ENCODE data around the gene SPINT3.

The SPINT3 gene

GRCh38 chr20:45506398-45506797 lies 9.0 kb downstream of the SPINT3 start:
- Histone ChIP-seq H3K4me1 (ENCODE audit: control insufficient read depth, insufficient read depth, low read length, poor library complexity, severe bottlenecking) (no peaks in the 10 kb centered on the region), H3K27ac (ENCODE audit: insufficient read depth, low read length, poor library complexity, severe bottlenecking) (no peak overlapping the region)

GRCh38 chr20:45503403-45503802 lies 12.0 kb downstream of the SPINT3 start:
- Histone ChIP-seq H3K27me3 (replicated peaks; ENCODE audit: control insufficient read depth, insufficient read depth, low read length, poor library complexity, severe bottlenecking) (peaks cover 10% of the 10 kb centered on the region), H3K4me3 (ENCODE audit: insufficient read depth, low read depth, low read length, poor library complexity, severe bottlenecking) (no peak overlapping the region), H3K4me1 (ENCODE audit: control insufficient read depth, insufficient read depth, low read length, poor library complexity, severe bottlenecking) (no peaks in the 10 kb centered on the region), H3K27ac (ENCODE audit: insufficient read depth, low read length, poor library complexity, severe bottlenecking) (no peak overlapping the region), H3K9me3 (ENCODE audit: control insufficient read depth, low read length) (no peaks in the 10 kb centered on the region), H3K36me3 (ENCODE audit: control insufficient read depth, insufficient read depth, low read length) (no peaks in the 10 kb centered on the region)
- DNase-seq: no peak

More at GRCh38 chr20:45506398-45506797, 9.0 kb downstream of the SPINT3 start:
- Histone ChIP-seq H3K4me3 (ENCODE audit: insufficient read depth, low read depth, low read length, poor library complexity, severe bottlenecking) (no peak overlapping the region), H3K27me3 (replicated peaks; ENCODE audit: control insufficient read depth, insufficient read depth, low read length, poor library complexity, severe bottlenecking) (no peaks in the 10 kb centered on the region), H3K9me3 (ENCODE audit: control insufficient read depth, low read length) (no peaks in the 10 kb centered on the region), H3K36me3 (ENCODE audit: control insufficient read depth, insufficient read depth, low read length) (no peaks in the 10 kb centered on the region)
- DNase-seq: no peak

GRCh38 chr20:45502561-45502960 lies 12.9 kb downstream of the SPINT3 start:
- H3K4me3 ChIP-seq (ENCODE audit: insufficient read depth, low read depth, low read length, poor library complexity, severe bottlenecking): no peak overlapping the region
- H3K4me1 ChIP-seq (ENCODE audit: control insufficient read depth, insufficient read depth, low read length, poor library complexity, severe bottlenecking): no peaks in the 10 kb centered on the region
- DNase-seq: no peak
- no peak overlapping the region for H3K27ac ChIP-seq (ENCODE audit: insufficient read depth, low read length, poor library complexity, severe bottlenecking)
- peaks cover 10% of the 10 kb centered on the region for H3K27me3 ChIP-seq (replicated peaks; ENCODE audit: control insufficient read depth, insufficient read depth, low read length, poor library complexity, severe bottlenecking)
- no peaks in the 10 kb centered on the region for H3K9me3 ChIP-seq (ENCODE audit: control insufficient read depth, low read length)
- H3K36me3 ChIP-seq (ENCODE audit: control insufficient read depth, insufficient read depth, low read length): no peaks in the 10 kb centered on the region

- Histone ChIP-seq H3K4me3 (ENCODE audit: insufficient read depth, low read depth, low read length, poor library complexity, severe bottlenecking) (no peak overlapping the region), H3K9me3 (ENCODE audit: control insufficient read depth, low read length) (no peaks in the 10 kb centered on the region), H3K27me3 (replicated peaks; ENCODE audit: control insufficient read depth, insufficient read depth, low read length, poor library complexity, severe bottlenecking) (peaks cover 10% of the 10 kb centered on the region)
These were observed 13.8 kb downstream of the SPINT3 start for GRCh38 chr20:45501600-45501999.

GRCh38 chr20:45500022-45500421 lies 15.4 kb downstream of the SPINT3 start:
- no peak overlapping the region for H3K4me3 ChIP-seq (ENCODE audit: insufficient read depth, low read depth, low read length, poor library complexity, severe bottlenecking)
- no peaks in the 10 kb centered on the region for H3K9me3 ChIP-seq (ENCODE audit: control insufficient read depth, low read length)
- H3K36me3 ChIP-seq (ENCODE audit: control insufficient read depth, insufficient read depth, low read length): no peaks in the 10 kb centered on the region
- H3K27ac ChIP-seq (ENCODE audit: insufficient read depth, low read length, poor library complexity, severe bottlenecking): no peak overlapping the region
- no peak for DNase-seq
- H3K27me3 ChIP-seq (replicated peaks; ENCODE audit: control insufficient read depth, insufficient read depth, low read length, poor library complexity, severe bottlenecking): peaks cover 10% of the 10 kb centered on the region
- no peaks in the 10 kb centered on the region for H3K4me1 ChIP-seq (ENCODE audit: control insufficient read depth, insufficient read depth, low read length, poor library complexity, severe bottlenecking)

More at GRCh38 chr20:45501600-45501999, 13.8 kb downstream of the SPINT3 start:
- Histone ChIP-seq H3K27ac (ENCODE audit: insufficient read depth, low read length, poor library complexity, severe bottlenecking) (no peak overlapping the region), H3K36me3 (ENCODE audit: control insufficient read depth, insufficient read depth, low read length) (no peaks in the 10 kb centered on the region), H3K4me1 (ENCODE audit: control insufficient read depth, insufficient read depth, low read length, poor library complexity, severe bottlenecking) (no peaks in the 10 kb centered on the region)
- DNase-seq: no peak

GRCh38 chr20:45497971-45498494 lies 17.4 kb downstream of the SPINT3 start:
- H3K36me3 ChIP-seq (ENCODE audit: control insufficient read depth, insufficient read depth, low read length): no peaks in the 10 kb centered on the region
- no peaks in the 10 kb centered on the region for H3K4me1 ChIP-seq (ENCODE audit: control insufficient read depth, insufficient read depth, low read length, poor library complexity, severe bottlenecking)
- no peaks in the 10 kb centered on the region for H3K9me3 ChIP-seq (ENCODE audit: control insufficient read depth, low read length)
- no peak overlapping the region for H3K27ac ChIP-seq (ENCODE audit: insufficient read depth, low read length, poor library complexity, severe bottlenecking)
- DNase-seq: no peak
- peaks cover 10% of the 10 kb centered on the region for H3K27me3 ChIP-seq (replicated peaks; ENCODE audit: control insufficient read depth, insufficient read depth, low read length, poor library complexity, severe bottlenecking)
- no peak overlapping the region for H3K4me3 ChIP-seq (ENCODE audit: insufficient read depth, low read depth, low read length, poor library complexity, severe bottlenecking)

- Histone ChIP-seq H3K4me3 (ENCODE audit: insufficient read depth, low read depth, low read length, poor library complexity, severe bottlenecking) (no peak overlapping the region), H3K36me3 (ENCODE audit: control insufficient read depth, insufficient read depth, low read length) (no peaks in the 10 kb centered on the region), H3K4me1 (ENCODE audit: control insufficient read depth, insufficient read depth, low read length, poor library complexity, severe bottlenecking) (no peaks in the 10 kb centered on the region), H3K27me3 (replicated peaks; ENCODE audit: control insufficient read depth, insufficient read depth, low read length, poor library complexity, severe bottlenecking) (peaks cover 8% of the 10 kb centered on the region), H3K9me3 (ENCODE audit: control insufficient read depth, low read length) (no peaks in the 10 kb centered on the region), H3K27ac (ENCODE audit: insufficient read depth, low read length, poor library complexity, severe bottlenecking) (no peak overlapping the region)
- no peak for DNase-seq
These were observed 19.3 kb downstream of the SPINT3 start for GRCh38 chr20:45496166-45496565.

- H3K36me3 ChIP-seq (ENCODE audit: control insufficient read depth, insufficient read depth, low read length): no peaks in the 10 kb centered on the region
- no peak for DNase-seq
These were observed 19.9 kb downstream of the SPINT3 start for GRCh38 chr20:45495501-45495941.

GRCh38 chr20:45489083-45489531 lies 26.3 kb downstream of the SPINT3 start:
- no peak for DNase-seq
- no peak overlapping the region for H3K4me3 ChIP-seq (ENCODE audit: insufficient read depth, low read depth, low read length, poor library complexity, severe bottlenecking)
- peaks cover 6% of the 10 kb centered on the region for H3K27me3 ChIP-seq (replicated peaks; ENCODE audit: control insufficient read depth, insufficient read depth, low read length, poor library complexity, severe bottlenecking)
- no peaks in the 10 kb centered on the region for H3K4me1 ChIP-seq (ENCODE audit: control insufficient read depth, insufficient read depth, low read length, poor library complexity, severe bottlenecking)
- H3K9me3 ChIP-seq (ENCODE audit: control insufficient read depth, low read length): no peaks in the 10 kb centered on the region
- H3K27ac ChIP-seq (ENCODE audit: insufficient read depth, low read length, poor library complexity, severe bottlenecking): no peak overlapping the region
- no peaks in the 10 kb centered on the region for H3K36me3 ChIP-seq (ENCODE audit: control insufficient read depth, insufficient read depth, low read length)

More at GRCh38 chr20:45495501-45495941, 19.9 kb downstream of the SPINT3 start:
- Histone ChIP-seq H3K4me3 (ENCODE audit: insufficient read depth, low read depth, low read length, poor library complexity, severe bottlenecking) (no peak overlapping the region), H3K4me1 (ENCODE audit: control insufficient read depth, insufficient read depth, low read length, poor library complexity, severe bottlenecking) (no peaks in the 10 kb centered on the region), H3K27ac (ENCODE audit: insufficient read depth, low read length, poor library complexity, severe bottlenecking) (no peak overlapping the region), H3K27me3 (replicated peaks; ENCODE audit: control insufficient read depth, insufficient read depth, low read length, poor library complexity, severe bottlenecking) (peaks cover 6% of the 10 kb centered on the region), H3K9me3 (ENCODE audit: control insufficient read depth, low read length) (no peaks in the 10 kb centered on the region)

- no peak overlapping the region for H3K27ac ChIP-seq (ENCODE audit: insufficient read depth, low read length, poor library complexity, severe bottlenecking)
- H3K36me3 ChIP-seq (ENCODE audit: control insufficient read depth, insufficient read depth, low read length): no peaks in the 10 kb centered on the region
- H3K9me3 ChIP-seq (ENCODE audit: control insufficient read depth, low read length): no peaks in the 10 kb centered on the region
- no peaks in the 10 kb centered on the region for H3K4me1 ChIP-seq (ENCODE audit: control insufficient read depth, insufficient read depth, low read length, poor library complexity, severe bottlenecking)
- peaks cover 6% of the 10 kb centered on the region for H3K27me3 ChIP-seq (replicated peaks; ENCODE audit: control insufficient read depth, insufficient read depth, low read length, poor library complexity, severe bottlenecking)
- no peak for DNase-seq
- no peak overlapping the region for H3K4me3 ChIP-seq (ENCODE audit: insufficient read depth, low read depth, low read length, poor library complexity, severe bottlenecking)
These were observed 28.2 kb downstream of the SPINT3 start for GRCh38 chr20:45487231-45487635.

Data from effector memory CD4-positive, alpha-beta T cell (primary cell).